GM12865 (cell line): ENCODE data around the gene EBF3.

ENCODE experiments used
- DNase-seq: peaks from one replicate; pipeline ENCODE4 v3.0.0; 2010; ENCODE audit warnings: low read depth
- H3K4me3 ChIP-seq: 2 replicates; pipeline ENCODE4 v1.5.1; 2011; ENCODE audit warnings: mild to moderate bottlenecking, low read depth, low read length, control low read depth
- TF ChIP-seq, protein P1 (sequence below): IDR thresholded peaks from 2 replicates; pipeline ENCODE4 v1.5.1; 2011; ENCODE audit warnings: low read length, control low read depth, low read depth, inconsistent platforms; ENCODE audit not compliant: insufficient read depth; ENCODE audit errors: missing control alignments

Gene EBF3

DNA sequence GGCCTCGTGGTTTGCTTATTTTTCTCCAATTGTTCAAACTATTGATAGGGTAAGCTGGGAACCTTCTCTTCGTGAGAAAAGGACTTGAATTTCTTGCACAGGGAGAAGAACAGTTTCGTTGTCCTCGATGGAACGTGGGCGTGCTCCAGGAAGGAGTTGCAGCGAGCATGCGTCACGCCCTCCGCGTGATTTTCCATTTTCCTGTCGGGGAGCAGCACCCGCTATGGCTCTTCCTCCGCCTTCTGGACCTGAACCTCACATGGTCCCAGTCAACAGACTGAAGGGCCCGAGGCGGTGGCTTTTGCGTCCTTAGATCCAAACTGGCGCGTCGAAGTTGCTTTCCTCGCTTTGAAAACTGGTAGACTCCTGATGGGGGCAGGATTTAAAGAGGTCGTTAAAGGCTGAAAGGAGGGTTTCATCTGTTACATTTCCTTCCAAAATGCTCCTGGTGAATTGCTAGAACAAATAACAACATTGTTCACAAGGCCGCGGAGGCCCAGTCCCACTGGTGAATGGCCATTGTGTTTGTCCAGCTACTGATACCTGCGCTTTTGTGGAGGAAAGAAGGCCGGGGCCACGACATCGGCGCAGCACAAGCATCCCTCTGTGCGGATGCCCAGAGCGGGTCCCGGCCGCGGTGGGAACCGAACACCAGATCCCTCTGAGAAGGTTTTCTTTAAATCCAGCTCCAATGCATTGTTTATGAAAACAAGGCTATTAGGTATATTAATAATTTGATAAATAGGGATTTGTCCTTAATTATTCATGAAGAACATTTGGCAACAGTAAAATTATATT is 75.9 kb downstream of the EBF3 start:
- TF ChIP-seq, protein P1, sequence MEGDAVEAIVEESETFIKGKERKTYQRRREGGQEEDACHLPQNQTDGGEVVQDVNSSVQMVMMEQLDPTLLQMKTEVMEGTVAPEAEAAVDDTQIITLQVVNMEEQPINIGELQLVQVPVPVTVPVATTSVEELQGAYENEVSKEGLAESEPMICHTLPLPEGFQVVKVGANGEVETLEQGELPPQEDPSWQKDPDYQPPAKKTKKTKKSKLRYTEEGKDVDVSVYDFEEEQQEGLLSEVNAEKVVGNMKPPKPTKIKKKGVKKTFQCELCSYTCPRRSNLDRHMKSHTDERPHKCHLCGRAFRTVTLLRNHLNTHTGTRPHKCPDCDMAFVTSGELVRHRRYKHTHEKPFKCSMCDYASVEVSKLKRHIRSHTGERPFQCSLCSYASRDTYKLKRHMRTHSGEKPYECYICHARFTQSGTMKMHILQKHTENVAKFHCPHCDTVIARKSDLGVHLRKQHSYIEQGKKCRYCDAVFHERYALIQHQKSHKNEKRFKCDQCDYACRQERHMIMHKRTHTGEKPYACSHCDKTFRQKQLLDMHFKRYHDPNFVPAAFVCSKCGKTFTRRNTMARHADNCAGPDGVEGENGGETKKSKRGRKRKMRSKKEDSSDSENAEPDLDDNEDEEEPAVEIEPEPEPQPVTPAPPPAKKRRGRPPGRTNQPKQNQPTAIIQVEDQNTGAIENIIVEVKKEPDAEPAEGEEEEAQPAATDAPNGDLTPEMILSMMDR: no peak
- no peak overlapping the region for H3K4me3 ChIP-seq
- DNase-seq: no peak

DNA sequence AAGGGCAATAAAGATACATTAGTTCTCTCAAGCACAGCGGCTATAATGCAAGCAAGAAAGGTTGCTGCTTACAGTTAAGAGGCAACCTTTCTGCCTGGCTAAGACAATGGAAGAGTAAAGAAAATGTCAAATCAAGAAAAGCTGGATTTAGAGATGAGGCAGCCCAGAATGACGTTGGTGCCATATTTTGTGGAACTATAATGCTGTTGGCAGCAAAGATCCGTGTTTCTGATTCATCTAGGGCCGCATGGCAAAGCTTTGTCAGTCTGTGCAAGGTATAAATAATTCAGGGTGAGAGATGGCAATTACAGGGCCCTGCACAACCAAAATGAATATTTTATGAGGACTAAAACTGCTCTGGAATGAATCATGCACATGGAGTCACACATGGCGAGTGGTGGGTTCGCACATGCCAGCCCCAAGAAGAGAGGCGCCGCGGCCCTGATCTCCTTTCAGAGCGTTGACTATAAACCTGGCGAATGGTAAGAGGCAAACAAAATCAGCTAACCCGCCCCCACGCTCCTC is 76.6 kb downstream of the EBF3 start:
- no peak overlapping the region for H3K4me3 ChIP-seq
- TF ChIP-seq, protein P1: no peak
- no peak for DNase-seq

DNA sequence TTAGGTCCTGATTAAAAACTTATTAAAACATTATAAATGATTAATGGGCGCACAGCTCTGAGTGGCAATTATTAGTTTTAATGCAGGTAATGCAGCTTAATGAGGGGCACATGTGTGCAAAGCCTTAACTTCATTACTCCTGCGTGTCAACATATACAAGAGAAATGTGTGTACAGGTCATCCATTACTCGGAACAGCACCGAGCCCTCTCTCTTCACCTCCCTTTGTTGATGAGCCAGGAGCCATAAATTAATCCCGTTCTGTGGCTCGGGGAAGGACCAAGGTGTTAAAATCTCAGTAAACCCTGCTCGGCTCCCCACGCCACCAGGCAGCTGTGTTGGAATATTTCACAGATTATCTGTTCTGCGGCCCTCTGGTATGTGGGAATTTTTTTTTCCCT is 77.8 kb downstream of the EBF3 start:
- DNase-seq: no peak
- H3K4me3 ChIP-seq: no peak overlapping the region
- TF ChIP-seq, protein P1: no peak

DNA sequence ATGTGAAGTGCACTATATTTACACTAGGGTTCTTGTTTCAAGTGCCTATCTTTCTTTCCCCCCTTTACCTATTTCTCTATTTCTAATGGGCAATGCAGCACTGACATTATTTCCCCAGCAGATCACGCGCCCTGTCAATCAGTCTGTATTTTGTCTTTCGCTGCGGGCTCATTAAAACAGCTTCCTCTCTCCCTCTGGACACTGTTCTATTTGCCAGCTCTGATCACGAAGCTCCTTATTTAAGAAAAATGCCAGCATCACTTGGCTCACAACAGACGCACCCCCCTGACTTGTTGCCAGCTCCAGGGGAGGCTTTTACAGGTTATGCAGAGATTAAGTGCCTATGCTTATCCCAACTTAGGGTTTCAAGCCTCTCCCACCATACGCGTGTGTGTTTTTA is 78.5 kb downstream of the EBF3 start:
- TF ChIP-seq, protein P1: no peak
- DNase-seq: no peak
- no peak overlapping the region for H3K4me3 ChIP-seq

DNA sequence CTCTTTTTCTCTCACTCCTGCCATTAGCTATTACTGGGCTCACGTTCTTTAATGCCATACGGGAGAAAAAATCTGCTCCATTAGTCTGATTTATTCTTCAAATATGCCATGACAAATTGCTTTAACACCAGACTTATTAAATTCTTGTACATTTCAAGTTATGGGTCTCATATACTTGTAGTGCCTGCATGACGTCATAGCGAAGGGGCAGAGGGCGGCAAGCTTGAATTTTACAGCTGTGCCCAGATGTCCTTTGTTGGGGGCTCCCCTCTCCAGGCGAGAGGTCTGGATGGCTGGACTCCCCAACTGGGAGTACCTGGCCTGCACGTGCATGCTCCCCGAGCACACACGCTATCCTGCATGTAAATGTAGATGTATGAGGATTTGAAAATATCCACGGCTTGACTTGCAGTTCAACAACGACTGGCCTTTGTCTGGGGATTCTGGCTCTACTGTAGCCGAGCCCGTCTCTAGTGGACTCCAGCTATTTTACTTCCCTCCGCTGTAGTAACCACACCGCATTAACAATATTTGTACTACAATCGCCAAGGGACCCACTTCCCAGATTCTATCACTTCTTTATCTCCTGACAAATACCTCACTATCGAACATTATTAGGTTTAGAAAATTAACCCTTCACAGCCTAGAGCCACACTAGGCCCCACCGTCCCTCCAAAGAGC is 79.5 kb downstream of the EBF3 start:
- no peak overlapping the region for H3K4me3 ChIP-seq
- no peak for DNase-seq
- TF ChIP-seq, protein P1: no peak

DNA sequence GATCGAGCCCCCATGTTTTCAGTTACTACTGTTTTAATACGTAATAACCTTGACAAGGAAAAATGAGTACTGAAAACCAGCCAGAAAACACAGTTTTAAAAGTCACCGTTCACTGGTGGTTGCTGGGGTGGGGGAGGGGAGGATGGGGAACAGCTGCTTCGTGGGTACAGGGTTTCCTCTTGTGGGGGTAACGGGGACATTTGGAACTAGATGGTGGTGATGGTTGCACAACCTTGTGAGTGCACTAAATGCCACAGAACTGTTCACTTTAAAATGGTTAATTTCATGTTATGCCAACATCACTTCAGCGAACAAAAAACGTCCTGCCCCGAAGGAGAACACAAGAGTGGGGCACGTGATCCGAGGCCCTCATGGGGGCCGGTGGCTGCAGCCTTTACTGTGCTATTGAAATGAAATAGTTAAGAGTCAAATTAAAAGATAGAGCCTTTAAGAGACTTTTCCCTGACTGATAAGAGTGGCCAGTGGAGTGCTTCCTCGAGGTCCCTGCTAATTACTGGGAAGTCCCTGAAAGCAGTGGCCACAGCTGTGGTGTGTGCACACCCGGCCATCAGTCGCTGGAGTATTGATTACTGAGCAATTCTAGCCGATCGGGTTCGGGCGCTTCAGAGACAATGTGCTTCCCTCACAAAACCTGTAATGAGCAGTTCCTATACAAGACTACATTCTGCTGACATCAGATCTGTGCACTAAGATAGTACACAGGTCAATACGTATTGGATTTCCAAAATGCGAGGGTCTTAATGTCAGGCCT is 80.3 kb downstream of the EBF3 start:
- H3K4me3 ChIP-seq: no peak overlapping the region
- no peak for DNase-seq
- TF ChIP-seq, protein P1: no peak
